GF-D8 (cell line): ENCODE measurements around the gene EEF1A2.

Experiments
- DNase-seq: peaks from one replicate; lab custom pipeline; 2025; lab: John Stamatoyannopoulos, UW

EEF1A2 gene

GRCh38 chr20:63499338-63499969, 571 bp upstream of the EEF1A2 start:
- no peak for DNase-seq

GRCh38 chr20:63497946-63498935, 642 bp downstream of the EEF1A2 start:
- no peak for DNase-seq

GRCh38 chr20:63497138-63497945, 1.5 kb downstream of the EEF1A2 start:
- DNase-seq: no peak

- no peak for DNase-seq
These were observed 2.2 kb downstream of the EEF1A2 start for GRCh38 chr20:63496596-63497120.

GRCh38 chr20:63495741-63496595, 2.9 kb downstream of the EEF1A2 start:
- no peak for DNase-seq

GRCh38 chr20:63495167-63495720, 3.6 kb downstream of the EEF1A2 start:
- DNase-seq: no peak

- DNase-seq: no peak
These were observed 4.3 kb downstream of the EEF1A2 start for GRCh38 chr20:63494420-63495166.

GRCh38 chr20:63494084-63494419, 4.8 kb downstream of the EEF1A2 start:
- no peak for DNase-seq

- DNase-seq: no peak
These were observed 5.3 kb downstream of the EEF1A2 start for GRCh38 chr20:63493563-63494020.

GRCh38 chr20:63492982-63493381, 5.9 kb downstream of the EEF1A2 start:
- DNase-seq: no peak

GRCh38 chr20:63492518-63492917, 6.4 kb downstream of the EEF1A2 start:
- no peak for DNase-seq

- DNase-seq: no peak
These were observed 7.2 kb downstream of the EEF1A2 start for GRCh38 chr20:63491635-63492230.

- DNase-seq: no peak
These were observed 7.8 kb downstream of the EEF1A2 start for GRCh38 chr20:63491078-63491477.

- DNase-seq: no peak
These were observed 8.5 kb downstream of the EEF1A2 start for GRCh38 chr20:63490416-63490815.

GRCh38 chr20:63488315-63489251, 10.3 kb downstream of the EEF1A2 start:
- DNase-seq: no peak

GRCh38 chr20:63487781-63488241, 11.1 kb downstream of the EEF1A2 start:
- DNase-seq: no peak

GRCh38 chr20:63487116-63487764, 11.6 kb downstream of the EEF1A2 start:
- no peak for DNase-seq

- no peak for DNase-seq
These were observed 12.5 kb downstream of the EEF1A2 start for GRCh38 chr20:63486300-63486855.
